ENCODE measurements around the gene GPR35. TPM values are rescaled to one million over a fixed set of nuclear protein-coding genes. Genes with fewer than 3 reads are reported as not detected.

The GPR35 gene, protein sequence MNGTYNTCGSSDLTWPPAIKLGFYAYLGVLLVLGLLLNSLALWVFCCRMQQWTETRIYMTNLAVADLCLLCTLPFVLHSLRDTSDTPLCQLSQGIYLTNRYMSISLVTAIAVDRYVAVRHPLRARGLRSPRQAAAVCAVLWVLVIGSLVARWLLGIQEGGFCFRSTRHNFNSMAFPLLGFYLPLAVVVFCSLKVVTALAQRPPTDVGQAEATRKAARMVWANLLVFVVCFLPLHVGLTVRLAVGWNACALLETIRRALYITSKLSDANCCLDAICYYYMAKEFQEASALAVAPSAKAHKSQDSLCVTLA
- total RNA-seq: 1 to 10 TPM; 2.1 to 2.4 TPM

DNA sequence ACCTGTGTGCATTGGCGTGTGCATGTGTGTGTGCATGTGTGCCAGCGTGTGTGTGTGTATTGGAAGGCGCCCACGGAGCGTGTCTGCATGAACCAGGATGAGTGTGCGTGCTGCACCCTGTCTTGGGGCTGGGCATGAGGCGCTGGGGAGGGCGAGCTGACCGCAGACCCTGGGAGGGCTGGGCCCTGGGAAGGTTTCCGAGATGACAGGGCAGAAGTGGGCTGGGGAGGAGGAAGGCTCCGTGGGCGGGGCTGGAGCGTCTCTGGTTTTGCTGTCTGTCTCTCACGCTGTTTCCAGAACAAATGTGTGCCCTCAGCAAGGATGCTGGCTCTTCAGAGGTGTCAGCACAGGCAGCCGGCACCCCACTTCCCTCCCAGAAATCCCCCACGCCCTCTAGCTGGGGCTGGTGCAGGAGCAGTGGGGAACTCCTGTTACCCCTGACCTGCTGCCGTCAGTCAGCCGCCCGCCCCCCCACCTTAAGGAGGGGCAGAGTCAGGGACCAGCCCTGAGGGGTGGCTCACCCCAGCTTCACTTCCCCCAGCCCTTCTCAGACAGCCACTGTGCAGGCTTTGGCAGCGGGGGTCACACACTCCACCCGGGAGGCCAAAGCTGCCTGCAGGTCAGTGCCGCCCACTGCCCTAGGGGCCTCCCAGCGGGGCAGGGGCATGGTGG, at the start of gene GPR35:
TSS of gene GPR35 (plus strand) at position 531 of the 672 bp plus-strand sequence. CDS start 4,473 bp downstream, outside the sequence.

DNA sequence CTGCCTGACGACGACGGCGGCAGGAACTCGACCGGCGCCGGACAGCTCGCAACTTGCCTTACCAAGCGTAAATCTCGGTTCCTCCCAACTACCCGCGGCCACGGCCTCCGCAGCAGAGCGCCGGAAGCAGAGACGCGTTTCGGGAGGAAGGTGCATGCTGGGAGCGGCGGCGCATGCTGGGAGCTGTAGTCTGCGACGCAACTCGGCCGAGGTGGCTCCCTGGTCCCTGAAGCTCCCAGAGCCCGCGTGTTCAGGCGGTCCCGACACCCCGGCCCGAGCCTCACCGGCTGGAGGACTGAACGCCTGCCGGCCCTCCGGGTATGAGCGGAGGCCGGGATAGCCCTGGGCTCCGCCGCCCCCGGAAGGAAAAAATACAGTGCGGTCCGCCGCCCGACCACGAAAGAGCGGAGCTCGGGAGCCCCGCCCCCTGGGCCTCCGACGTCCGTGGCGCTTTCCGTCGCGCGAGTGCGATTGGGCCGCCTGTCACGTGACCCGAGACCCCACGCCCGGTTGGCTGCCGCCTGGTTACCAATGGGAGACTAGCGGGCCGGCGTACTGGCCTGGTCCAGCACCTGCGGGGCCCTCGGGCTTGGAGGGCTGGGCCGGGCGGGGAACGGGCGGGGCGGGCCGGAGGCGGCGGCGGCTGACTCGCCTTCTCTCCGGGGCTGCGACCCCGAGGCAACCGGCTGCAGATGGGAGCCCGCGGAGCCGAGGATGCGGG, 38.9 kb upstream of the GPR35 start, which contains the start of gene CAPN10:
TSS of gene CAPN10 (plus strand) at position 537 of the 721 bp plus-strand sequence. CDS start at position 715, 178 bp downstream.

Other genes starting within 250 kb of the GPR35 start
- gene GPC1, start 189.8 kb upstream of the GPR35 start, total RNA-seq: 1 to 10 TPM; 6.3 to 6.8 TPM
- 10 to 100 TPM; 33.6 to 37.6 TPM for gene ANKMY1, start 67.5 kb upstream of the GPR35 start, total RNA-seq
- 10 to 100 TPM in 1 of 2 experiments, 1 to 10 TPM in 1; 9.1 to 10.1 TPM for gene DUSP28, start 65.1 kb upstream of the GPR35 start, total RNA-seq
- 100 to 1,000 TPM; 117 to 119 TPM for gene RNPEPL1, start 57.0 kb upstream of the GPR35 start, total RNA-seq
- gene CAPN10, start 38.7 kb upstream of the GPR35 start, total RNA-seq: 10 to 100 TPM; 45.0 to 50.7 TPM
- not detected for gene AQP12B, start 57.4 kb downstream of the GPR35 start, total RNA-seq
- gene AQP12A, start 66.4 kb downstream of the GPR35 start, total RNA-seq: not detected
- under 1 TPM; 0.23 to 0.60 TPM for gene KIF1A, start 194.7 kb downstream of the GPR35 start, total RNA-seq
- not detected for gene AGXT, start 243.3 kb downstream of the GPR35 start, total RNA-seq

Measured in activated naive CD4-positive, alpha-beta T cell treated with anti-CD3 and anti-CD28 coated beads, Interleukin-2, amount 10 ng/mL, durations not matched to agents 5 hours and 36 hours (primary cell).